ENCODE results near the gene BMF. TPM values are rescaled to one million over a fixed set of nuclear protein-coding genes. Genes with fewer than 3 reads are reported as not detected.
"Not testable (repeated sequence)": the region's sequence is repeated elsewhere in the genome, so short reads cannot be mapped to it uniquely, and the experiment has no call there.

Gene BMF
- total and polyA plus RNA-seq, 2 experiments from 2014 or later: 15.9 to 41.8 TPM

DNA sequence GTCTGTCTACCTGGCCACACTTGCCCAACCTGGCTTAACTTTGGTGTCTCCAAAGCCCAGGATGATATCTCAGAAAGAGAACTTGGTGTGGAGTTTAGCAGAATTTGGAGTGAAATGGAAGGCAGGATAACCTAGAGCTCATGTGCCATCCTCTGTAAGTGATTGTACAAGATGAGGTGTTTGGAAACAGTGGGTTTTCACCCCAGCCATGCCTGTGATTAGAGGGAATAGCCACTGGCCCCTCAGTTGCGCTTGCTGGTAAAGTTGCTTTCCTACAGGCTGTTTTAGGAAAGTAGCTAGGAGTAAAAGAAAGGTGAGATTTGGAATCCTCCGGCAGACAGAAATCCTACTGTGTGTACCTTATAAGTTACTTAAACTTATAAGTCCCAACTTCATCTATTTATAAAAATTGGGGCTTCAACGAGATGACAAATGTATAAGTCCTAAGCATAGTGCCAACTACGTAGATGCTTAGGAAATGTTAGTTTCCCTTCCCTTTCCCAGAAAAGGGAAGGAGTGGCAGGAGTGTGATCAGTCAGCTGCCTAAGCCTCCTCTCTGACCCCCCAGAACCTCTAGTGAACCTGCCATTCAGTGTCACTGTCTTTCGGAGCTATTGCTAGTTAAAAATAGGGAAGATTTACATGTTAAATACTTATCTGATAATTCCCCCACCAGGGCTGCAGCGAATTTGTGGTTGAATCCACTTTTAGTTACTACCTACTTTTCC lies 13.4 kb upstream of the BMF start:
- TF ChIP-seq EZH2 (IDR thresholded peaks at IDR 0.05; ENCODE audit: borderline replicate concordance) (no peak), EZH2phosphoT487 (IDR thresholded peaks at IDR 0.05; ENCODE audit: low read depth, severe bottlenecking, unreplicated experiment) (no peak)
- TF ChIP-seq, protein P1, sequence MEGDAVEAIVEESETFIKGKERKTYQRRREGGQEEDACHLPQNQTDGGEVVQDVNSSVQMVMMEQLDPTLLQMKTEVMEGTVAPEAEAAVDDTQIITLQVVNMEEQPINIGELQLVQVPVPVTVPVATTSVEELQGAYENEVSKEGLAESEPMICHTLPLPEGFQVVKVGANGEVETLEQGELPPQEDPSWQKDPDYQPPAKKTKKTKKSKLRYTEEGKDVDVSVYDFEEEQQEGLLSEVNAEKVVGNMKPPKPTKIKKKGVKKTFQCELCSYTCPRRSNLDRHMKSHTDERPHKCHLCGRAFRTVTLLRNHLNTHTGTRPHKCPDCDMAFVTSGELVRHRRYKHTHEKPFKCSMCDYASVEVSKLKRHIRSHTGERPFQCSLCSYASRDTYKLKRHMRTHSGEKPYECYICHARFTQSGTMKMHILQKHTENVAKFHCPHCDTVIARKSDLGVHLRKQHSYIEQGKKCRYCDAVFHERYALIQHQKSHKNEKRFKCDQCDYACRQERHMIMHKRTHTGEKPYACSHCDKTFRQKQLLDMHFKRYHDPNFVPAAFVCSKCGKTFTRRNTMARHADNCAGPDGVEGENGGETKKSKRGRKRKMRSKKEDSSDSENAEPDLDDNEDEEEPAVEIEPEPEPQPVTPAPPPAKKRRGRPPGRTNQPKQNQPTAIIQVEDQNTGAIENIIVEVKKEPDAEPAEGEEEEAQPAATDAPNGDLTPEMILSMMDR (IDR thresholded peaks at IDR 0.05; ENCODE audit: poor library complexity): no peak
- no peak for DNase-seq (ENCODE audit: low spot score)

DNA sequence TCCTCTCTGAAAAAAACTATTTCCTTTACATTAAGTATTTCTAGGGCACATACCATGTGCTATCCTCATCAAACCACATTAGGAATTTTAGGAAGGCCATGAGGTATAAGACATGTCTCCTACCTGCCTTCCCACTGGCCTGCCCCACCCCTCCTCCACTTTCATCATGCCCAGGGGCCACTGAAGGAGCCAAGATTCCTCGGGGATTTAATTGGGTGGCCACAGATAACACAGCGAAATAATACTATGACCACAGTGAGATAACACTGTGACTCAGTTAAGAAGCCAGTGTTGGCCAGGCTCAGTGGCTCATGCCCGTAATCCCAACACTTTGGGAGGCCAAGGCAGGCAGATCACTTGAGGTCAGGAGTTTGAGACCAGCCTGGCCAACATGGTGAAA lies 9.8 kb upstream of the BMF start:
- Histone ChIP-seq H3K9me3 (ENCODE audit: low read depth) (no peaks in the 10 kb centered on the region), H3K4me1 (ENCODE audit: insufficient read depth) (no peaks in the 10 kb centered on the region), H3K27ac (no peak overlapping the region), H3K79me2 (no peaks in the 10 kb centered on the region), H3K4me3 (no peak overlapping the region), H3K4me2 (no peak overlapping the region), H4K20me1 (ENCODE audit: insufficient read depth, poor library complexity, severe bottlenecking) (no peaks in the 10 kb centered on the region), H3K27me3 (no peaks in the 10 kb centered on the region), H3K36me3 (replicated peaks; ENCODE audit: insufficient read depth, low read depth) (no peaks in the 10 kb centered on the region), H3K9me2 (replicated peaks; ENCODE audit: insufficient read depth) (no peaks in the 10 kb centered on the region), H2AFZ (no peak overlapping the region)
- DNase-seq (ENCODE audit: low spot score): no peak
- WGBS (ENCODE audit: low lambda C conversion rate, missing lambda C conversion rate): 41% methylated on average over 3 of the region's 3 CpGs
- TF ChIP-seq, protein P1 (IDR thresholded peaks at IDR 0.05; ENCODE audit: poor library complexity): no peak
- TF ChIP-seq EZH2 (IDR thresholded peaks at IDR 0.05; ENCODE audit: borderline replicate concordance) (no peak), EZH2phosphoT487 (IDR thresholded peaks at IDR 0.05; ENCODE audit: low read depth, severe bottlenecking, unreplicated experiment) (no peak)

More for the DNA sequence above, 13.4 kb upstream of the BMF start:
- H3K9me3 ChIP-seq (ENCODE audit: low read depth): no peaks in the 10 kb centered on the region
- no peaks in the 10 kb centered on the region for H3K9me2 ChIP-seq (replicated peaks; ENCODE audit: insufficient read depth)
- H4K20me1 ChIP-seq (ENCODE audit: insufficient read depth, poor library complexity, severe bottlenecking): no peaks in the 10 kb centered on the region
- no peak overlapping the region for H2AFZ ChIP-seq
- no peaks in the 10 kb centered on the region for H3K36me3 ChIP-seq (replicated peaks; ENCODE audit: insufficient read depth, low read depth)
- H3K4me2 ChIP-seq: no peak overlapping the region
- H3K27ac ChIP-seq: no peak overlapping the region
- H3K4me1 ChIP-seq (ENCODE audit: insufficient read depth): no peaks in the 10 kb centered on the region
- WGBS (ENCODE audit: low lambda C conversion rate, missing lambda C conversion rate): 77% methylated on average over 6 of the region's 6 CpGs
- H3K4me3 ChIP-seq: no peak overlapping the region
- H3K79me2 ChIP-seq: no peaks in the 10 kb centered on the region
- H3K27me3 ChIP-seq: no peaks in the 10 kb centered on the region

DNA sequence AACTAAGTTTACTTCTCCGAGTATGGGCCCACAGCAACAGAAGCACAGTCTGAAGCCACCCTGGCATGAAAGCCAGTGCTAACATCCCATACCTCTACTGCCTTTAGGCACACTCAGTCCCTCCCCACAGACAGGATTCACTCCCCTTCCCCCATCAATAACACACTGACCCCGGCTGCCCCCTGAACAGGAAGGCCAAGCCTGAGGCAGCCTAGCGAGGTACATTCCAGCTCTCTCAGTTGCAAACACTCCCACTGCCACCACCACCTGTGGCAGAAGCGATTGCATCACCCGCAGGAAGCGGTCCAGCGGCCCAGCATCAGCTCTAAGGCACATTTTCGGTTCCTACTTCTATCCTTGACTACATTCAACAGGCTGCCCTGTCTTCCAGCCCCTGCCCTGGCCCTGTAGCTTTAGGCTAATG lies 7.0 kb upstream of the BMF start:
- Histone ChIP-seq H3K9me3 (ENCODE audit: low read depth) (no peaks in the 10 kb centered on the region), H4K20me1 (ENCODE audit: insufficient read depth, poor library complexity, severe bottlenecking) (no peaks in the 10 kb centered on the region), H3K36me3 (replicated peaks; ENCODE audit: insufficient read depth, low read depth) (no peaks in the 10 kb centered on the region), H3K27ac (no peak overlapping the region), H3K9me2 (replicated peaks; ENCODE audit: insufficient read depth) (no peaks in the 10 kb centered on the region), H3K27me3 (no peaks in the 10 kb centered on the region), H3K4me3 (no peak overlapping the region), H2AFZ (no peak overlapping the region), H3K4me2 (no peak overlapping the region), H3K79me2 (no peaks in the 10 kb centered on the region), H3K4me1 (ENCODE audit: insufficient read depth) (no peaks in the 10 kb centered on the region)
- TF ChIP-seq EZH2 (IDR thresholded peaks at IDR 0.05; ENCODE audit: borderline replicate concordance) (no peak), EZH2phosphoT487 (IDR thresholded peaks at IDR 0.05; ENCODE audit: low read depth, severe bottlenecking, unreplicated experiment) (no peak)
- TF ChIP-seq, protein P1 (IDR thresholded peaks at IDR 0.05; ENCODE audit: poor library complexity): no peak
- DNase-seq (ENCODE audit: low spot score): no peak
- 45% methylated on average over 8 of the region's 8 CpGs for WGBS (ENCODE audit: low lambda C conversion rate, missing lambda C conversion rate)

DNA sequence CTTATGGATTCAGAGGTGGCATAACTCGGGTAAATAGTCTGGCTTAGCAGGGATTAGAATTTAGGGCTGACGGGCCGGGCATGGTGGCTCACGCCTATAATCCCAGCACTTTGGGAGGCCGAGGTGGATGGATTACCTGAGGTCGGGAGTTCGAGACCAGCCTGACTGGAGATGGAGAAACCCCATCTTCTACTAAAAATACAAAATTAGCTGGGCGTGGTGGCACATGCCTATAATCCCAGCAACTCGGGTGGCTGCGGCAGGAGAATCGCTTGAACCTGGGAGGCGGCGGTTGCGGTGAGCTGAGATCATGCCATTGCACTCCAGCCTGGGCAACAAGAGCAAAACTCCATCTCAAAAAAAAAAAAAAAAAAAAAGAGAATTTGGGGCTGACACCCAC lies 6.4 kb upstream of the BMF start:
- not testable (repeated sequence) for H3K9me2 ChIP-seq (replicated peaks; ENCODE audit: insufficient read depth); H3K4me3 ChIP-seq; H3K79me2 ChIP-seq; H3K36me3 ChIP-seq (replicated peaks; ENCODE audit: insufficient read depth, low read depth); H3K27ac ChIP-seq; H4K20me1 ChIP-seq (ENCODE audit: insufficient read depth, poor library complexity, severe bottlenecking); H3K9me3 ChIP-seq (ENCODE audit: low read depth); DNase-seq (ENCODE audit: low spot score); H3K4me2 ChIP-seq; H3K27me3 ChIP-seq; H3K4me1 ChIP-seq (ENCODE audit: insufficient read depth); H2AFZ ChIP-seq
- 96% methylated on average over 14 of the region's 14 CpGs for WGBS (ENCODE audit: low lambda C conversion rate, missing lambda C conversion rate)

Measured in hepatocyte (in vitro differentiated cells).